DOHH2 (cell line): Measurements from ENCODE around the gene NOL4L.

Source experiments
- CTCF ChIP-seq: fragments of 200-600 bp; sonication (generic); IDR thresholded peaks from one replicate; pipeline ENCODE4 v1.5.1; 2014; ENCODE audit warnings: antibody characterized with exemption, mild to moderate bottlenecking, low read depth, low read length; ENCODE audit not compliant: poor library complexity, severe bottlenecking
- EZH2phosphoT487 ChIP-seq: fragments of 200-600 bp; sonication (generic); IDR thresholded peaks from 2 replicates; pipeline ENCODE4 v1.6.1; 2017; ENCODE audit warnings: borderline replicate concordance, mild to moderate bottlenecking, antibody characterized with exemption, low read length, moderate library complexity, mixed read lengths

GRCh38 chr20:32427996-32428395, 157.1 kb downstream of the NOL4L start:
- no peak for TF ChIP-seq CTCF
- TF ChIP-seq EZH2phosphoT487: no peak
